LoVo (cell line): ENCODE measurements around the gene SHBG.

Experiments used
- DNase-seq: peaks from one replicate; pipeline ENCODE4 v3.0.0-alpha.2; 2016; ENCODE audit warnings: low spot score

SHBG gene

GRCh38 chr17:7647018-7647417, 17.1 kb downstream of the SHBG start:
- no peak for DNase-seq

DNA sequence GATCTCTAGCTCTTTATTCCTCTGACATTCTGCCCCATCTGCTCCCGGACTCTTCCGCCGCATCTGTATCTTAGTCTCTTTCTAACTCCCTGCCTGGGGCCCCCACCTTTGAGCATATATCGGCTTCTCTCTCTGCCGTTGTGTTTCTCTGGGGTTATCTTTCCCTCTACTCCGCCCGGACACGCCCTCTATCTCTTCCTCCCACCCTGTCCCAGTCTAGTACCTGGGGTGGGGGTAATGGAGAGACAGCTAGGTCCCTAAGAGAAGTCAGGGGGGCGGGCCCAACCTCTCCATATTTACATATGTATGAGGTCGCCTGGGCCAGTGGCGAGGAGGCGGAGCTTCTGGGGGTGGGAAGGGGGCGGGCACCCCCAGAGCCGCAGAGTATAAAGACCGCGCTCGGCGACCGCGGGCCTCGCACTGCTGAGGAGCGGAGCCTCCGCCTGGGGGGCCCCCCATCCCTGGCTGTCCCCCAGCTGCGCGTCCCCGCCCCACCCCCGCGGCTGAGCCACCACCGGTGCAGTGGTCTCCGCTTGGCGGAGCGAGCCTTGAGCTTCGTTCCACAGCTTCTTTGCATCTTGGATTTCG, 20.7 kb downstream of the SHBG start, which contains the start of gene ATP1B2:
ATP1B2 (plus strand) TSS at position 418 of the 588 bp plus-strand sequence. CDS start 593 bp downstream, outside the sequence.
- DNase-seq, result peak; percentile 1

DNA sequence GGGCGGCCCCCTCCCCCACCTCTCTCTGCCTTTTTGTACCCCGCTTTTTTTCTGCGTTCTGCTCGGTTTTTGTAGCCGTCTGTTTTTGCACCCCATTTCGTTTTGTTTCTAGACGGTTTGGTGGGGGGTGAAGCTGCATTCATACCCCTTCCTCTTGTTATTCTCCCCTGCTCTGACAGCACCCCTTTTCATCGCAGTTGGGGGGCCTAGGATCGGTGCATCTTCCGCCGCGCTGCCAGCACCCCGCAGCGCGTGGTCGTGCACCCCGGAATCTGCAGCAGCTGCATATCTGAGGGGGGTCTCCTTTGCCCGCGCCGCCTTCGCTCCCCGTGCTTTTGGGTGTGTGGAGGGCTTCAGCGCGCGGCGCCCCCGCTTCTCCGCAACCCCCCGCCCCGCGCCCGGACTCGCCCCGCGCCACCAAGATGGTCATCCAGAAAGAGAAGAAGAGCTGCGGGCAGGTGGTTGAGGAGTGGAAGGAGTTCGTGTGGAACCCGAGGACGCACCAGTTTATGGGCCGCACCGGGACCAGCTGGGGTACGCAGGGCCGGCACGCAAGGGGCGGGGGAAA, 21.2 kb downstream of the SHBG start:
- no peak for DNase-seq

- no peak for DNase-seq
Observed at GRCh38 chr17:7651665-7652387, 21.9 kb downstream of the SHBG start.

DNA sequence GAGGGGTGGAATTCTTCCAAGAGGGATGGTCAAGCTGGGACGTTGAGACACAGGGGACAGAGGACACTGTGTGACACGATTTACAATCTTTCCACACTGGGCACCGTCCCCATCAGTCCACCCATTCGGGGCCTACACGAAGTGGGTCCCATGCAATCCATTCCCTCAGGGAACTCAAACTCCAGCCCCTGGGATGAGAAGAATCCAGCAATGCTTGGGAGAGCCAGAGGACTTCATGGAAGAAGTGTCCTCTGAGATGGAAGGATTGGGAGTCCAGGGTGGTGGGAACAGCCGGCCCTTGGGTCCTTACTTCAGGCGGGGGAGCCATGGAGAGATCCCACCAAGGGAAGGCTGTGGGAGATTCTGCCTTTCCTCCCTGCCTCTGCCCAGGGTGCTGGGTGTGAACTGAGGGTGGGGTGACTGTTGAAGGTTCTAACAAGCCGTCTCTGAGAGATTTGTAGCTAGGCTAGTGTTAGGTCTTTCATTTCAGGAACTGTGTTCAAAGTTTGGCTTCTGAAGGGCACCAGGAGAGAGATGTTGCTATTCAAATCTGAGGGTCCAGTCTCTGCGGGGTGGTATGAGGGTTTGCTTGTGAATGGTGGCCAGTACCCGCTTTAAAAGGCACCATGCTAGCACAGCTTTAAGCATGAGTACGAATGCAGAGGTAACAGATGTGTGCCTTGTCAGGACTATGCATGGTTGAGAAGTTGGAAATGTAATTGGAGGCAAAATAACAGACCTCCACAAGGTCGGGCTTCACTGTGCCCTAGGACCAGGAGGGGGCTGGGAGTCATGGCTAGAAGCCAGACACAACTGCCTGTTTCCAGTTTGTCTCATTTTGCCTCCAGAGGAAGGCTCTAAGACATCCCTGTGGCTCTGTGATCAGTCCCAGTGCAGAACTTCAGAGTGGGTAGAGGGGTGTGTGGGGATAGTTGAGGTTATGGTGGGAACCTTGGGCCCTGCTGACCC, 22.7 kb downstream of the SHBG start:
- DNase-seq, result no peak

DNA sequence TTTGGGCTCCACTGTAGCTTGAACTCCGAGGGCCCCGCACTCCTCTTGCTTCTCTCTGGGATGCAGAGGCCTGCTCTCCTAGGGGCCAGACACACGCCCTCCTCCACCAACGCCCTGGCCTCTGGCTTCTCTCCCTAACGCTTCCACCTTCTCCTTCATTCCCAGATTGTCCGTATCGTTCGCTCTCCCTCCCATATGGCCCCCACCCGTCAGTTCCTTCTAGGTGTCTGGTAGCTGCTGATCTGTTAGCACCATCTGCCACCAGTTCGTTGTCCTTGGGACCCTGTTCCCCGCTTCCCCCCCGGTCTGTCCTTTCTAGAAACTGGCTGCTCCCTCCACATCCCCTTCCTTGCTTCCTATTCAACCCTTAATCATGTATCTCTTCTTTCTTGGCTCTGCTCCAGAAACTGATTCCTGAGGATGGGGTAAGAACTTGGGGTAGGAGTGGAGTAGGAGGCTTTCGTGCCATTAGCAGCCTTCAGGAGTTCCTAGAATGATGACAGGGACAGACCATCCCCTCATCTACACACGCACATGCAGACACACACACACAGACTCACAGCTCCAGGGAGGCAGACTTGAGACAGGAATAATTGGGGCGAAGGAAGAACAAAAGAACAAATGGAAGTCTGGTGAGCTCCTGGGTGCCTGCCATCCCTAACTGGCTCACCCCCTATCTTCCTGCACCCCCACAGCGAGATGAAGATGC, 25.1 kb downstream of the SHBG start:
- DNase-seq, result no peak

GRCh38 chr17:7655541-7655840, 25.6 kb downstream of the SHBG start:
- DNase-seq, result no peak

DNA sequence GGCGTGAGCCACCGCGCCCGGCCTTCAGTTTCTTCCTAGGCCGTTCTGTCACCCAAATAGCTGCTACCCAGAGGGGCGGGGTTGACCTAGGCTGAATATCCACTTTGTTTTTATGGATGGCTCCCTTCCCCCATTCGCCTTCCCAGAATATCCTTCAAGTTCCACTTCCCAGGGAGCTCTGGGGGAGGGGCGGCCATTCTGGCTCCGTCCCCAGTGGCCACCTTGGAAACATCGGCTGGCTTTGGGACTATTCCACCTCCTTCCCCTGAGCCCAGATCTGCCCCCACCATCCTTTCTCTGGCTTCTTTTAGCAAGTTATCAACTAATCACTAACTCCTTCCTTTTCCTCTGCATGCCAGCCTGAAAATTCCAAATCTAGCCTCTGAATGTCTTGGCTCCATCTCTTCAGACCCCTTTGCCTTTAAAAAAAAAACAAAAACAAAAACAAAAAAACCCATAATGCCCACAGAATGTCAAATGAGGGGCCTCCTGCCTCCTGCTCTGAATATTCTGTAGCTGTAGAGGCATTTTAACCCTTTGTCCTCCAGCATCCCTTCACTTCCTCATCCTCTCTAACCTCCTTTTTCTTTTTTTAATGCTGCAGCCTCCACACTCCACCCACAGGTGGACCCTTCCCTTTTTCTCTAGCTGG, 27.1 kb downstream of the SHBG start:
- DNase-seq, result no peak

DNA sequence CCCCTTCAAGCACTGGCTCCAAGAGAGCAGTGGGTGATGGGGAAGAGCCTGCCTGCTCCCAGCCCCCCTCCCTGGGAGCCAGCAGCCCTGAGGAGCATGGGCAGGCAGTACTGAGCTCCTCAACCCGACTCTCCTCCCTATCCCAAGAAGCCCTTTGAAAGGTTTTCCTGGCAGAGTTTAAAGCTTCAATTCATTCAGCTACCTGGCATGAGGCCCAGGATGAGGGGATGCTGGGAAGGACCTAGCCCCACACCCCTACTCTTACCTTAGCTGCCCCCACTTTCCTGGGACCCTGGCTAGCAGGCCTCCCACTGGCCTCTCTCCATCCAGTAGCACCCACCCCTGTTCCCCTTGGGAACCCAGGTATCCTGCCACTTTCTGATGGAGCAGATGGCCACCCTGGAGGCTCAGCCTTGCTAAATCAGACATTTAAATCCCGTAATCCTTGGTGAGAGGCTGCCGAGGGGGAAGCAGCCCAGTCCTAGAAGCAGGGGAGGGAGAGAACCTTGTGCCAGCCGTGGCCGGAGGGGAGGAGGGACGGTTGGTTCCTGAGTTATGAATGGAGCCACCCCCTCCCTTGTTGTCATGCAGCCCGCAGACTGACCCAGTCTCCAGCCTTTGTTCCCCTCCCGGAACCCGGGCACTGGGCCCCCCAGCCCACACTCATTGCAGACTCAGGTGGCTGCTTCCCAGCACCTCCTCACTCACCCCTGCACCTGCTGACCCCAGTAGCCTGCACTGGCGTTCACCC, 37.9 kb downstream of the SHBG start:
- no peak for DNase-seq

- DNase-seq, result no peak
Observed at GRCh38 chr17:7668482-7668881, 38.5 kb downstream of the SHBG start.

- no peak for DNase-seq
Observed at GRCh38 chr17:7673239-7673638, 43.3 kb downstream of the SHBG start.

GRCh38 chr17:7674934-7675333, 45.0 kb downstream of the SHBG start:
- no peak for DNase-seq

DNA sequence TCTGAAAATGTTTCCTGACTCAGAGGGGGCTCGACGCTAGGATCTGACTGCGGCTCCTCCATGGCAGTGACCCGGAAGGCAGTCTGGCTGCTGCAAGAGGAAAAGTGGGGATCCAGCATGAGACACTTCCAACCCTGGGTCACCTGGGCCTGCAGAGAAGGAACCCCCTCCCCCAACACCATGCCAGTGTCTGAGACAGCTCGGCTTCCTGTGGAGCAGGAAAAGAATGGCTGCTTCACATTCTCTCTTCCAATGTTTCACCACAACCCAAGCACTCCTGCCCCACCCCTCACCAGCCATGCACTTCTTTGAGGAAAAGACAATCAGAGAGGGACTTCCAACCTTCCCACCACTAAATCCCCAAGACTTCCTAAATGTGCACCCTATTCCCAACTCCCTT, 46.6 kb downstream of the SHBG start:
- DNase-seq, result no peak

- DNase-seq, result no peak
Observed at GRCh38 chr17:7677388-7678067, 47.6 kb downstream of the SHBG start.
